HepG2 (cell line): ENCODE results near the gene RIMBP2. TPM values are rescaled to one million over a fixed set of nuclear protein-coding genes. Genes with fewer than 3 reads are reported as not detected.

Experiments used
- ATAC-seq: fragments of 200-7000 bp; cut with Tn5 transposase; 3 replicates; pipeline ENCODE4 v1.9.1; 2020; ENCODE audit warnings: mild to moderate bottlenecking, moderate library complexity
- BruUV-seq: library from RNA; stranded (reverse); fragments of 400-500 nt; replicated peaks from 2 replicates; lab custom pipeline; 2021; lab: Mats Ljungman, UMichigan
- CTCF ChIA-PET: fragments of 300-600 bp; formaldehyde crosslinking; extraction: SDS; loops from one replicate; lab custom pipeline; 2021; ENCODE audit warnings: low total read pairs, inconsistent platforms, low intra/inter-chr PET ratio; lab: Yijun Ruan, JAX
- POLR2A ChIA-PET: fragments of 350-600 bp; sonication (Branson Sonifier 250); formaldehyde crosslinking; loops from one replicate; lab custom pipeline; 2020; ENCODE audit warnings: antibody characterized with exemption, inconsistent platforms; lab: Yijun Ruan, JAX
- DNase-seq: peaks from one replicate; pipeline ENCODE4 v3.0.0-alpha.2; 2015; ENCODE audit warnings: low spot score
- FAIRE-seq: peaks from 3 replicates; lab custom pipeline; 2011; peaks lifted over from hg19 to GRCh38; lab: Jason Lieb, UNC
- H2AFZ ChIP-seq: one replicate; pipeline ENCODE4 v1.6.1; 2011; ENCODE audit warnings: low read length, inconsistent platforms
- H3K27ac ChIP-seq: fragments of 300-600 bp; 3 replicates; pipeline ENCODE4 v1.8.0; 2011; ENCODE audit warnings: mixed run types, mild to moderate bottlenecking, mixed read lengths, low read length, inconsistent platforms; ENCODE audit not compliant: insufficient read depth; ENCODE audit errors: extremely low read length
- H3K27me3 ChIP-seq, 2 experiments: fragments of 200-600 bp in 1 of 2; 2 replicates in 1 of 2; 3 replicates in 1 of 2; pipeline versions ENCODE4 v1.6.0 to v1.8.0; 2011; ENCODE audit warnings: low read length in 2 of 2, mild to moderate bottlenecking in 2 of 2, moderate library complexity in 2 of 2, inconsistent platforms in 1 of 2; ENCODE audit not compliant: insufficient read depth in 2 of 2, control insufficient read depth in 1 of 2
- H3K36me3 ChIP-seq, 2 experiments: fragments of 200-600 bp in 1 of 2; replicated peaks in 1 of 2; 2 replicates in 1 of 2; 3 replicates in 1 of 2; pipeline versions ENCODE4 v1.5.1 to v1.8.0; 2011; ENCODE audit warnings: low read length in 2 of 2, inconsistent platforms in 1 of 2; ENCODE audit not compliant: insufficient read depth in 2 of 2, control insufficient read depth in 1 of 2
- H3K4me1 ChIP-seq: 2 replicates; pipeline ENCODE4 v1.5.1; 2012; ENCODE audit warnings: low read length, inconsistent platforms; ENCODE audit not compliant: insufficient read depth
- H3K4me2 ChIP-seq: 2 replicates; pipeline ENCODE4 v1.6.0; 2011; ENCODE audit warnings: low read depth, low read length, inconsistent platforms
- H3K4me3 ChIP-seq, 3 experiments: fragments of 200-600 bp in 1 of 3; sonication (generic), shearing (Covaris generic) in 1 of 3; replicated peaks in 1 of 3; 2 replicates each; pipeline ENCODE4 v1.5.1; 2011 to 2016; ENCODE audit warnings: low read length in 3 of 3, inconsistent platforms in 2 of 3, low read depth in 2 of 3, mild to moderate bottlenecking in 2 of 3, control low read depth in 1 of 3, mixed read lengths in 1 of 3; ENCODE audit not compliant: insufficient read depth in 1 of 3
- H3K79me2 ChIP-seq: one replicate; pipeline ENCODE4 v1.6.1; 2011; ENCODE audit warnings: low read length, inconsistent platforms; ENCODE audit not compliant: insufficient read depth
- H3K9ac ChIP-seq: 2 replicates; pipeline ENCODE4 v1.6.0; 2011; ENCODE audit warnings: mild to moderate bottlenecking, low read depth, low read length, inconsistent platforms; ENCODE audit not compliant: insufficient read depth
- H3K9me3 ChIP-seq: 2 replicates; pipeline ENCODE4 v1.5.1; 2012; ENCODE audit warnings: mild to moderate bottlenecking, low read length
- H4K20me1 ChIP-seq: 2 replicates; pipeline ENCODE4 v1.6.0; 2011; ENCODE audit warnings: inconsistent platforms, mild to moderate bottlenecking, low read length, moderate library complexity; ENCODE audit not compliant: insufficient read depth
- HOXA5 ChIP-seq: sonication (generic); formaldehyde crosslinking; IDR thresholded peaks from 2 replicates; pipeline ENCODE4 v1.4.0; 2020; ENCODE audit warnings: missing genetic modification reagents
- XBP1 ChIP-seq: sonication (generic); formaldehyde crosslinking; IDR thresholded peaks from 2 replicates; pipeline ENCODE4 v1.5.0; 2020; ENCODE audit warnings: missing genetic modification reagents
- ZNF260 ChIP-seq: sonication (generic); formaldehyde crosslinking; IDR thresholded peaks from 2 replicates; pipeline ENCODE4 v1.4.0; 2020; ENCODE audit warnings: missing genetic modification reagents, low read depth, mild to moderate bottlenecking, borderline replicate concordance
- ZNF354B ChIP-seq: sonication (generic); formaldehyde crosslinking; IDR thresholded peaks from 2 replicates; pipeline ENCODE4 v1.8.0; 2022; ENCODE audit warnings: mild to moderate bottlenecking, missing genetic modification reagents
- ZNF558 ChIP-seq: sonication (generic); formaldehyde crosslinking; IDR thresholded peaks from 2 replicates; pipeline ENCODE4 v1.9.0; 2022; ENCODE audit warnings: mild to moderate bottlenecking, missing genetic modification reagents, borderline replicate concordance
- ZNF567 ChIP-seq: sonication (generic); formaldehyde crosslinking; IDR thresholded peaks from 2 replicates; pipeline ENCODE4 v1.8.1; 2023; ENCODE audit warnings: mild to moderate bottlenecking, missing genetic modification reagents, borderline replicate concordance
- ZNF574 ChIP-seq: sonication (generic); formaldehyde crosslinking; IDR thresholded peaks from 2 replicates; pipeline ENCODE4 v1.4.0; 2020; ENCODE audit warnings: missing genetic modification reagents
- ZNF761 ChIP-seq: sonication (generic); formaldehyde crosslinking; conservative IDR thresholded peaks from 2 replicates; pipeline ENCODE4 v1.4.0; 2020; ENCODE audit warnings: mild to moderate bottlenecking, missing genetic modification reagents
- WGBS: methylation state at CpG from one replicate; pipeline ENCODE4 v1.1.6; 2017; ENCODE audit warnings: low lambda C conversion rate; 5-methylcytosine and 5-hydroxymethylcytosine counted together
- in situ Hi-C: cut with HindIII; loops from 2 replicates; pipeline ENCODE4 v1.10.0; 2017; ENCODE audit warnings: low pct_unique_long_range_greater_than_20kb; ENCODE audit not compliant: extremely low pct_ligation_motif_present
- intact Hi-C: fragments of 100-400 bp; cut with micrococcal nuclease; formaldehyde crosslinking; loops from one replicate; pipeline ENCODE4 v1.10.0; 2022; ENCODE audit not compliant: unreplicated experiment
- polyA plus RNA-seq, 8 experiments: library from polyadenylated mRNA; depleted of rRNA in 3 of 8; stranded (reverse) in 7 of 8; unstranded in 1 of 8; fragments of >200 nt; fragmentation: Illumina TruSeq in 4 of 8; extraction: Trizol in 4 of 8; gene quantifications; 2 replicates each; pipeline versions ENCODE4 v1.2.1 to v1.2.3, GENCODE V29; 2011 to 2016; ENCODE audit warnings: low read depth in 4 of 8, missing spikeins in 1 of 8, mixed read lengths in 1 of 8; ENCODE audit not compliant: insufficient read depth in 1 of 8
- total RNA-seq, 5 experiments: library from RNA; depleted of rRNA; stranded (reverse); fragments of >200 nt; fragmentation: Illumina TruSeq; extraction: Trizol; gene quantifications; 2 replicates each; pipeline ENCODE4 v1.2.3, GENCODE V29; 2016; ENCODE audit warnings: low read depth in 1 of 5
- TF ChIP-seq, protein P1 (sequence below): sonication (generic); formaldehyde crosslinking; IDR thresholded peaks from 2 replicates; pipeline ENCODE4; 2020; ENCODE audit warnings: missing genetic modification reagents, mild to moderate bottlenecking, borderline replicate concordance

The RIMBP2 gene
- total and polyA plus RNA-seq, 2 of the 13 experiments (the other 11 are each of a cell fraction or from before 2014, with no cell fraction given) = 0.03 TPM; not detected in 1

DNA sequence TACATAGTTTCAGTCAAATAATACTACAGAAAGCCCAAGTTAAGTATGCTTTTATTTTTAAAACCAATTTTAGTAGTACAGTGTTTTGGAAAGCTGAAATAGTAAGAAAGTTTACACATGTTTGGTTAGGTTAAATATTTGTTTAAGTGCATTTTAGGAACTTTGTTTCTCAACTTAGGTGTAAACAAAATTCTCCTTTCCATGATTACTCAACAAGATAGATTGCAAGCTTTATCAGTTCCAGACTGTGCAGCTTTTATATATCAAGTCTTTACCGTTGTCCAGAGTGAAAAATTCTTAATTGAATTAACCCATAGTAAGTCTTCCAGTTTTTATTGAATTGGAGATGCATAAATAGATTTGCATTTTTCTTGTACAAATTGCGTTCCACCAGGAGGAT lies 333.3 kb downstream of the RIMBP2 start:
- Histone ChIP-seq H2AFZ (no peak overlapping the region), H3K9me3 (no peaks in the 10 kb centered on the region), H4K20me1 (no peaks in the 10 kb centered on the region), H3K79me2 (no peaks in the 10 kb centered on the region), H3K27ac (no peak overlapping the region), H3K4me3 (no peak overlapping the region), H3K9ac (no peak overlapping the region), H3K36me3 (no peaks in the 10 kb centered on the region), H3K4me1 (no peaks in the 10 kb centered on the region), H3K4me2 (no peak overlapping the region), H3K27me3 (no peaks in the 10 kb centered on the region; a peak in 1 of 5 replicates)
- DNase-seq (no peak), ATAC-seq (no peak), FAIRE-seq (no peak)
- BruUV-seq = no TSS peak
- intact Hi-C loops (no loop called here), in situ Hi-C loops (no loop called here)
- ChIA-PET POLR2A (no interaction called here), CTCF (no interaction called here)
- no peak for TF ChIP-seq ZNF761 (CRISPR knock-in tag)
- TF ChIP-seq ZNF574 = no peak
- TF ChIP-seq XBP1 (CRISPR knock-in tag) = no peak
- no peak for TF ChIP-seq ZNF558
- TF ChIP-seq ZNF567 (CRISPR knock-in tag) = no peak
- no peak for TF ChIP-seq ZNF354B (CRISPR knock-in tag)
- no peak for TF ChIP-seq ZNF260 (CRISPR knock-in tag)
- TF ChIP-seq, protein P1, sequence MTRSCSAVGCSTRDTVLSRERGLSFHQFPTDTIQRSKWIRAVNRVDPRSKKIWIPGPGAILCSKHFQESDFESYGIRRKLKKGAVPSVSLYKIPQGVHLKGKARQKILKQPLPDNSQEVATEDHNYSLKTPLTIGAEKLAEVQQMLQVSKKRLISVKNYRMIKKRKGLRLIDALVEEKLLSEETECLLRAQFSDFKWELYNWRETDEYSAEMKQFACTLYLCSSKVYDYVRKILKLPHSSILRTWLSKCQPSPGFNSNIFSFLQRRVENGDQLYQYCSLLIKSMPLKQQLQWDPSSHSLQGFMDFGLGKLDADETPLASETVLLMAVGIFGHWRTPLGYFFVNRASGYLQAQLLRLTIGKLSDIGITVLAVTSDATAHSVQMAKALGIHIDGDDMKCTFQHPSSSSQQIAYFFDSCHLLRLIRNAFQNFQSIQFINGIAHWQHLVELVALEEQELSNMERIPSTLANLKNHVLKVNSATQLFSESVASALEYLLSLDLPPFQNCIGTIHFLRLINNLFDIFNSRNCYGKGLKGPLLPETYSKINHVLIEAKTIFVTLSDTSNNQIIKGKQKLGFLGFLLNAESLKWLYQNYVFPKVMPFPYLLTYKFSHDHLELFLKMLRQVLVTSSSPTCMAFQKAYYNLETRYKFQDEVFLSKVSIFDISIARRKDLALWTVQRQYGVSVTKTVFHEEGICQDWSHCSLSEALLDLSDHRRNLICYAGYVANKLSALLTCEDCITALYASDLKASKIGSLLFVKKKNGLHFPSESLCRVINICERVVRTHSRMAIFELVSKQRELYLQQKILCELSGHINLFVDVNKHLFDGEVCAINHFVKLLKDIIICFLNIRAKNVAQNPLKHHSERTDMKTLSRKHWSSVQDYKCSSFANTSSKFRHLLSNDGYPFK (CRISPR knock-in tag) = no peak
- TF ChIP-seq HOXA5 (CRISPR knock-in tag) = no peak
- 2% methylated on average over 2 of the region's 2 CpGs for WGBS
